Measurements from ENCODE around the gene CREBBP.

The CREBBP gene

DNA sequence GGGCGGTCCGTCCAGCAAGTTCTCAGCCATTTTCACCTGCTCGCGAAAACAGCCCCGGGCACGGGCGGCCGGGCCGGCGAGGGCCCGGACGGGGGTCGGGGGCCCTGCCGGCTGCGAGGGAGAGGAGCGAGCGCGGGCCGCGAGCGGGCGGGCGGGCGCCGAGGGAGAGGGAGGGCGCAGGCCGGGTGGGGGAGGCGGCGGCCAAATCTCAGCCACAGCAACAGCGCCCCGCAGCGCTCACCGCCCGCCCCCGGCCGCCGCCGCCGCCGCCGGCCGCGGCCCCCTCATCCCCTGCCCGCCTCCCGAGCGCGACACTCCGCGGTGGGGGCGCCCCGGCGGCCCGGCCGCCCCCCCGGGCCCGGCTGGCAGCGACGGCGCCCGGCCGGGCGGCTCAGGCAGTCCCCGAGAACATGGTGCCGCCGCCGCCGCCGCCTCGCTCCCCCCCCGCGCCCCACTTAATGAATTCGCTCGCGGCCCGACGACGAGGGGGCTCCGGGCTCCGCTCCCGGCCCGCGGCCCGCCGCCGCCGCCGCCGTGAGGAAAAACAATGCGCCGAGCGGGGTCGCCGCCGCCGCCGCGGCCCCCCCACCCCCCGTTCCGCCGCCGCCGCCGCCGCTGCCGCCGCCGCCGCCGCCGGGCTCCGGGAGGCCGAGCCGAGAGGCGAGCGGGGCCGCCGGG is 487 bp downstream of the CREBBP start:
- Histone ChIP-seq H3K4me1 (ENCODE audit: control insufficient read depth, insufficient read depth, low read length) (peaks cover 40% of the 10 kb centered on the region), H3K4me3 (ENCODE audit: low read length in 2 of 2) (peak overlapping the region; percentile 89 to 93), H3K27ac (ENCODE audit: low read length) (no peak overlapping the region), H3K36me3 (ENCODE audit: control insufficient read depth in 2 of 2, insufficient read depth in 2 of 2, low read length in 2 of 2) (no peaks in the 10 kb centered on the region), H3K9ac (ENCODE audit: low read length in 2 of 2) (peak overlapping the region in 1 of 2 donors; percentile 61), H3K27me3 (ENCODE audit: control insufficient read depth in 1 of 2, insufficient read depth in 2 of 2, low read length in 2 of 2) (no peaks in the 10 kb centered on the region), H3K9me3 (ENCODE audit: control insufficient read depth in 2 of 2, low read length in 2 of 2) (no peaks in the 10 kb centered on the region)

DNA sequence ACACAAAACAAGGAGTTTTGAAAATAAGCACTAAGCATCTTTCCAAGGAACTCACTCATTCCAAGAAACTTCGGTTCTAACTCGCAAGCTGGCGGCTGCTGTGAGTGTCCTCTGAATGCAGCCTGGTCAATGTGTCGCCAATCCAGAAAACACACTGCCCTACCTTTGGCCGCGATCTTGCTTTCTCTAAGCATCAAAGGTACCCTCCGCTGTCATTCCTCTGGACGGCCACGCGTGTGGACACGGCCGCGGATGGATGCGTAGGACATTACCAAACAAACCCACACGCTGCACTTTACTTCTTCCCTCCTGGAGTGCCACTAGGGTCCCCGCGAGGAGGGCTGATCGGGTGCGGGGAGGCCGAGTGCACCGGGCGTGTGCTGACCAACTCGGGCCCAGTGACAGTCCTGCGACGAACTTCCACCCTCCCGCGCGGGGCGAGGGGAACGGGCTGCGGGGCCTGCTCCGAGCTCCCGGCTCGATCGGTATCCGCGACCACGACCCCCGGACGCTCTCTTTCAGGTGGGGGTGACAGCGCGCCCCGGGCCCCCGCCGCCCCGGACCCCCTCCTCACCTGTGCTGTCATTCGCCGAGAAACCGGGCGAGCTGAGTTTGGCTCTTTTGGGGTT is 1.1 kb downstream of the CREBBP start:
- Histone ChIP-seq H3K4me3 (ENCODE audit: low read length in 2 of 2) (peak overlapping the region; percentile 89 to 93), H3K27me3 (ENCODE audit: control insufficient read depth in 1 of 2, insufficient read depth in 2 of 2, low read length in 2 of 2) (no peaks in the 10 kb centered on the region), H3K9me3 (ENCODE audit: control insufficient read depth in 2 of 2, low read length in 2 of 2) (no peaks in the 10 kb centered on the region), H3K9ac (ENCODE audit: low read length in 2 of 2) (peak overlapping the region; percentile 61 to 68), H3K36me3 (ENCODE audit: control insufficient read depth in 2 of 2, insufficient read depth in 2 of 2, low read length in 2 of 2) (no peaks in the 10 kb centered on the region), H3K4me1 (ENCODE audit: control insufficient read depth, insufficient read depth, low read length) (peaks cover 47% of the 10 kb centered on the region), H3K27ac (ENCODE audit: low read length) (no peak overlapping the region)

DNA sequence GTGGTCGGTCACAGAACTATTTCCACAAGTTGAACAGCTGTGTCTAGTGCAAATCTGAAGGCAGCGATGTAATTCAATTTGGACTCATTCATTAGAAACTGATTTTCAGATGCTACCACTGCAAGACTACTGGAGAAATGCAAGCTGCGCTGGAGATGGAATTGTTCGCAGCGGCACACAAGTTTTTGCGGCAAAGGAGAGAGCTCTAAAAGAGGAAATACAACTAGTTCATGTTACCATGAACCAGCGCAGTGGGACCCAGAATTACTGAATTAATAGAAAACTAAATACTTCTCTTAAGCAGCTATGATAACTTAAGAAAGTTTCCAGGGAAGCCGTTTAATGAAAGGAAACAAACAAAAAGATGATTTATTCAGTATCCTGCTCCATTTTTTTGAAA is 1.9 kb downstream of the CREBBP start:
- peaks cover 54% of the 10 kb centered on the region for H3K4me1 ChIP-seq (ENCODE audit: control insufficient read depth, insufficient read depth, low read length)
- no peaks in the 10 kb centered on the region for H3K27me3 ChIP-seq (ENCODE audit: control insufficient read depth in 1 of 2, insufficient read depth in 2 of 2, low read length in 2 of 2)
- H3K27ac ChIP-seq (ENCODE audit: low read length): no peak overlapping the region
- H3K4me3 ChIP-seq (ENCODE audit: low read length in 2 of 2): peak overlapping the region; percentile 89 to 93
- H3K36me3 ChIP-seq (ENCODE audit: control insufficient read depth in 2 of 2, insufficient read depth in 2 of 2, low read length in 2 of 2): no peaks in the 10 kb centered on the region
- peak overlapping the region; percentile 61 to 68 for H3K9ac ChIP-seq (ENCODE audit: low read length in 2 of 2)
- no peaks in the 10 kb centered on the region for H3K9me3 ChIP-seq (ENCODE audit: control insufficient read depth in 2 of 2, low read length in 2 of 2)

DNA sequence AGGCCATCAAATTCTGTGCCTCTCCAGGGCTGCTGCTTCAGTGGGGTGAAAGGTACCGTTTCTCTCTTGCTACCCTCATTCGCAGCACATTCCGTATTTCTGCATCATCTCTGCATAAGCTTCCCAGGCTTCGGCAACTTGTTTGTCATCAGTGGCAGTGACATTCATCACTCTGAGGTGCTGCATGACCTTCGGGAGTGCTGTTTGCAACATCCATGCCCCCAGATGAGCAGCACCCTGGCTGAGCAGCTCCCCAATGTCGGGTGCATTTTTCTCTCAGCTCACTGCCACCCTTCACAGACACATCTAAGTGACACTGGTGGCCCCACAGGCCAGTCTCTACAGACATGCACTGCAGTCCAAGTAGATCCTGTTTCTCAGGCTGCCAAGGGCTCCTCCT is 3.8 kb downstream of the CREBBP start:
- H3K9ac ChIP-seq (ENCODE audit: low read length in 2 of 2): peak overlapping the region; percentile 6 to 10
- no peaks in the 10 kb centered on the region for H3K27me3 ChIP-seq (ENCODE audit: control insufficient read depth in 1 of 2, insufficient read depth in 2 of 2, low read length in 2 of 2)
- H3K4me3 ChIP-seq (ENCODE audit: low read length in 2 of 2): peak overlapping the region; percentile 36 to 93
- H3K9me3 ChIP-seq (ENCODE audit: control insufficient read depth in 2 of 2, low read length in 2 of 2): no peaks in the 10 kb centered on the region
- peaks cover 73% of the 10 kb centered on the region for H3K4me1 ChIP-seq (ENCODE audit: control insufficient read depth, insufficient read depth, low read length)
- H3K36me3 ChIP-seq (ENCODE audit: control insufficient read depth in 2 of 2, insufficient read depth in 2 of 2, low read length in 2 of 2): no peaks in the 10 kb centered on the region
- H3K27ac ChIP-seq (ENCODE audit: low read length): no peak overlapping the region

- Histone ChIP-seq H3K4me1 (ENCODE audit: control insufficient read depth, insufficient read depth, low read length) (peaks cover 74% of the 10 kb centered on the region), H3K27ac (ENCODE audit: low read length) (no peak overlapping the region), H3K27me3 (ENCODE audit: control insufficient read depth in 1 of 2, insufficient read depth in 2 of 2, low read length in 2 of 2) (no peaks in the 10 kb centered on the region), H3K9ac (ENCODE audit: low read length in 2 of 2) (no peak overlapping the region), H3K9me3 (ENCODE audit: control insufficient read depth in 2 of 2, low read length in 2 of 2) (no peaks in the 10 kb centered on the region), H3K4me3 (ENCODE audit: low read length in 2 of 2) (peak overlapping the region; percentile 7 to 8), H3K36me3 (ENCODE audit: control insufficient read depth in 2 of 2, insufficient read depth in 2 of 2, low read length in 2 of 2) (no peaks in the 10 kb centered on the region)
Observed at GRCh38 chr16:3876160-3876559, 4.4 kb downstream of the CREBBP start.

DNA sequence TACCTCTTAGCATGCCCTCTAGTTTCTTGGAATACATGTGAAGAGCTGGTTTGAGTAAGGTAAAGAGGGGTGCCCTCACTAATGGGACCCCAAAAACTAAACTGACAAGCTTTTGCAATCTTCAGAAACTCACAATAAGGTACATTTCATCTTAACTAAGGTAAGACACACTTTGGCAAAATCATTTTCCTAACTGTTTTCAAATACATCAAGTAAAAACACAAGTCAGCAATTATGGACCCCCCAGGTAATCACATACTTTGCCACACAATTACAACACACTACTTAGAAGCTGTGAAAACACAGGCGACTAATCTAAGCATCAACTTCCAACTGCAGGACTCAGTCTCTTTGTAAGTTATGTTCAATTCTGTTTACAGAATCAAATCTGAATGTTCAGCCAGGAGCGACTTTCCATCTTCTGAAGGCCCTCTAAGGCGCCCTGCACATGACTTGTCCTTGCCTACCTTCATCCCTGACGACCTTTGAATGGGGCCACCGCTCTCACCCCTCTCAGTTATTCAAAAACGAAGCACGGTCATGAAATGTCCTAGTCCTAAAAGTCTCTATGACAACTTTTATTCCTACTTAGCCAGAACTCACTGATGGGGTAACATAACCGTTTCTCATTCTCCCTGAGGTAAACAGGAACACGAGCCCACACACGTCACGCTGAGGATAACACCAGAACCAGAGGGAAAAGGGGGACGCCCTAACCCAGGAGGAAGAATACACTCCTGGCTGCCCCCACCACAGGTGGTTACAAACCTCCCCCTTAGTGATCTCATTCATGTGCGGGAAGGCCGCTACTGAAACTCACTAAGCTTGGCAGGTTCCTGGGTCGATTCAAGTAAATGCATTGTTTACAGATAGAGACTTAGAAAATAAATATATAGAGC is 5.5 kb downstream of the CREBBP start:
- H3K27ac ChIP-seq (ENCODE audit: low read length): no peak overlapping the region
- H3K27me3 ChIP-seq (ENCODE audit: control insufficient read depth in 1 of 2, insufficient read depth in 2 of 2, low read length in 2 of 2): no peaks in the 10 kb centered on the region
- H3K4me1 ChIP-seq (ENCODE audit: control insufficient read depth, insufficient read depth, low read length): peaks cover 80% of the 10 kb centered on the region
- peak overlapping the region in 1 of 2 donors; percentile 47 for H3K4me3 ChIP-seq (ENCODE audit: low read length in 2 of 2)
- H3K36me3 ChIP-seq (ENCODE audit: control insufficient read depth in 2 of 2, insufficient read depth in 2 of 2, low read length in 2 of 2): no peaks in the 10 kb centered on the region
- no peaks in the 10 kb centered on the region for H3K9me3 ChIP-seq (ENCODE audit: control insufficient read depth in 2 of 2, low read length in 2 of 2)
- H3K9ac ChIP-seq (ENCODE audit: low read length in 2 of 2): no peak overlapping the region

DNA sequence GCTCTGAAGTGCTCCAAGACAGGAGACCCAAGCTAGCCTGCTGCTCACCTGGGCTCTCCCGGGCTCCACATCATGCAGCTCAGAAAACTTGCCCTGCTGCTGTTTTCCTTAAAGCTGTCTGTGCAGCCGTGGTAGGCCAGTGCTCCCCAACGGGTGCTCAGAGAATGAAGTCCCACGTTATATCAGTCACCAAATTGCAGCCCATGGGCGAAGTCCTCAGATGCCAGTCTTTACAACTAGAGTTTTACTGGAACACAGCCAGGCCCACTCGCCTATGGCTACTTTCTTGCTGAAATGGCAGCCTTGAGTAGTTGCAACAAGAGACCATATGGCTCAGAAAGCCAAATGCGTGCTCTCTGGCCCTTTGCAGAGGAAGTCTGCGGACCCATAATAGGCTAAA is 6.3 kb downstream of the CREBBP start:
- no peak overlapping the region for H3K27ac ChIP-seq (ENCODE audit: low read length)
- no peaks in the 10 kb centered on the region for H3K27me3 ChIP-seq (ENCODE audit: control insufficient read depth in 1 of 2, insufficient read depth in 2 of 2, low read length in 2 of 2)
- peaks cover 78% of the 10 kb centered on the region for H3K4me1 ChIP-seq (ENCODE audit: control insufficient read depth, insufficient read depth, low read length)
- H3K36me3 ChIP-seq (ENCODE audit: control insufficient read depth in 2 of 2, insufficient read depth in 2 of 2, low read length in 2 of 2): no peaks in the 10 kb centered on the region
- H3K4me3 ChIP-seq (ENCODE audit: low read length in 2 of 2): peak overlapping the region in 1 of 2 donors; percentile 47
- H3K9ac ChIP-seq (ENCODE audit: low read length in 2 of 2): no peak overlapping the region
- H3K9me3 ChIP-seq (ENCODE audit: control insufficient read depth in 2 of 2, low read length in 2 of 2): no peaks in the 10 kb centered on the region

GRCh38 chr16:3873482-3874173 is 6.9 kb downstream of the CREBBP start:
- Histone ChIP-seq H3K4me3 (ENCODE audit: low read length in 2 of 2) (peak overlapping the region in 1 of 2 donors; percentile 55), H3K27ac (ENCODE audit: low read length) (no peak overlapping the region), H3K27me3 (ENCODE audit: control insufficient read depth in 1 of 2, insufficient read depth in 2 of 2, low read length in 2 of 2) (no peaks in the 10 kb centered on the region), H3K9me3 (ENCODE audit: control insufficient read depth in 2 of 2, low read length in 2 of 2) (no peaks in the 10 kb centered on the region), H3K9ac (ENCODE audit: low read length in 2 of 2) (no peak overlapping the region), H3K4me1 (ENCODE audit: control insufficient read depth, insufficient read depth, low read length) (peaks cover 79% of the 10 kb centered on the region), H3K36me3 (ENCODE audit: control insufficient read depth in 2 of 2, insufficient read depth in 2 of 2, low read length in 2 of 2) (no peaks in the 10 kb centered on the region)

GRCh38 chr16:3872216-3872895 is 8.2 kb downstream of the CREBBP start:
- Histone ChIP-seq H3K27me3 (ENCODE audit: control insufficient read depth in 1 of 2, insufficient read depth in 2 of 2, low read length in 2 of 2) (no peaks in the 10 kb centered on the region), H3K9me3 (ENCODE audit: control insufficient read depth in 2 of 2, low read length in 2 of 2) (no peaks in the 10 kb centered on the region), H3K27ac (ENCODE audit: low read length) (peak overlapping the region; percentile 18), H3K4me1 (ENCODE audit: control insufficient read depth, insufficient read depth, low read length) (peaks cover 77% of the 10 kb centered on the region), H3K36me3 (ENCODE audit: control insufficient read depth in 2 of 2, insufficient read depth in 2 of 2, low read length in 2 of 2) (no peaks in the 10 kb centered on the region), H3K4me3 (ENCODE audit: low read length in 2 of 2) (peak overlapping the region; percentile 27 to 55), H3K9ac (ENCODE audit: low read length in 2 of 2) (peak overlapping the region in 1 of 2 donors; percentile 36)

GRCh38 chr16:3868967-3869366 is 11.5 kb downstream of the CREBBP start:
- no peak overlapping the region for H3K27ac ChIP-seq (ENCODE audit: low read length)
- H3K4me1 ChIP-seq (ENCODE audit: control insufficient read depth, insufficient read depth, low read length): peaks cover 60% of the 10 kb centered on the region
- H3K36me3 ChIP-seq (ENCODE audit: control insufficient read depth in 2 of 2, insufficient read depth in 2 of 2, low read length in 2 of 2): no peaks in the 10 kb centered on the region
- H3K4me3 ChIP-seq (ENCODE audit: low read length in 2 of 2): no peak overlapping the region
- no peaks in the 10 kb centered on the region for H3K27me3 ChIP-seq (ENCODE audit: control insufficient read depth in 1 of 2, insufficient read depth in 2 of 2, low read length in 2 of 2)
- no peak overlapping the region for H3K9ac ChIP-seq (ENCODE audit: low read length in 2 of 2)
- H3K9me3 ChIP-seq (ENCODE audit: control insufficient read depth in 2 of 2, low read length in 2 of 2): no peaks in the 10 kb centered on the region

Measured in stomach smooth muscle (tissue), 2 donors.